Astrocyte (in vitro differentiated cells and primary cell): Measurements from ENCODE around the gene KLHL17. TPM values are rescaled to one million over a fixed set of nuclear protein-coding genes. Genes with fewer than 3 reads are reported as not detected.
A peak's percentile ranks its signal among the peaks of the same experiment; 100 is the strongest.

Experiments used
- DNase-seq: peaks from one replicate; pipeline ENCODE4 v3.0.0-alpha.2; 2010; ENCODE audit warnings: low read depth
- FAIRE-seq: peaks from 2 replicates; lab custom pipeline; 2011; peaks lifted over from hg19 to GRCh38; lab: Jason Lieb, UNC
- H2AFZ ChIP-seq: 2 replicates; pipeline ENCODE4 v1.6.0; 2012; ENCODE audit warnings: low read depth, low read length, inconsistent platforms
- H3K27ac ChIP-seq: 2 replicates; pipeline ENCODE4 v1.5.1; 2011; ENCODE audit warnings: low read depth, low read length, inconsistent platforms
- H3K27me3 ChIP-seq: 2 replicates; pipeline ENCODE4 v1.6.0; 2011; ENCODE audit warnings: low read length, inconsistent platforms; ENCODE audit not compliant: insufficient read depth
- H3K36me3 ChIP-seq: 2 replicates; pipeline ENCODE4 v1.5.1; 2011; ENCODE audit warnings: low read length, inconsistent platforms; ENCODE audit not compliant: insufficient read depth
- H3K4me1 ChIP-seq: 2 replicates; pipeline ENCODE4 v1.5.1; 2011; ENCODE audit warnings: low read length, inconsistent platforms; ENCODE audit not compliant: insufficient read depth
- H3K4me2 ChIP-seq: 2 replicates; pipeline ENCODE4 v1.6.0; 2012; ENCODE audit warnings: low read length, inconsistent platforms
- H3K4me3 ChIP-seq: 2 replicates; pipeline ENCODE4 v1.5.1; 2011; ENCODE audit warnings: low read depth, mild to moderate bottlenecking, low read length, inconsistent platforms; ENCODE audit not compliant: insufficient read depth
- H3K79me2 ChIP-seq: 2 replicates; pipeline ENCODE4 v1.6.0; 2012; ENCODE audit warnings: mild to moderate bottlenecking, low read length, inconsistent platforms; ENCODE audit not compliant: insufficient read depth
- H3K9ac ChIP-seq: 2 replicates; pipeline ENCODE4 v1.6.0; 2012; ENCODE audit warnings: mild to moderate bottlenecking, low read length, inconsistent platforms
- H3K9me3 ChIP-seq: 2 replicates; pipeline ENCODE4 v1.5.1; 2012; ENCODE audit warnings: low read depth, mild to moderate bottlenecking, low read length, inconsistent platforms; ENCODE audit not compliant: insufficient read depth
- H4K20me1 ChIP-seq: 2 replicates; pipeline ENCODE4 v1.6.0; 2012; ENCODE audit warnings: low read length, inconsistent platforms; ENCODE audit not compliant: insufficient read depth
- H3K27ac Mint-ChIP-seq: one replicate; pipeline ENCODE4 v1.8.0; 2021; ENCODE audit warnings: mild to moderate bottlenecking, mixed read lengths; ENCODE audit not compliant: unreplicated experiment
- H3K27me3 Mint-ChIP-seq: one replicate; pipeline ENCODE4 v1.8.0; 2021; ENCODE audit warnings: low read depth, mixed read lengths; ENCODE audit not compliant: unreplicated experiment
- H3K36me3 Mint-ChIP-seq: one replicate; pipeline ENCODE4 v1.8.0; 2021; ENCODE audit warnings: low read depth, mixed read lengths; ENCODE audit not compliant: unreplicated experiment
- H3K4me1 Mint-ChIP-seq: one replicate; pipeline ENCODE4 v1.8.0; 2021; ENCODE audit warnings: low read depth, mixed read lengths; ENCODE audit not compliant: unreplicated experiment
- H3K4me3 Mint-ChIP-seq: one replicate; pipeline ENCODE4 v1.8.0; 2021; ENCODE audit warnings: mild to moderate bottlenecking, moderate library complexity, mixed read lengths; ENCODE audit not compliant: unreplicated experiment
- H3K9me3 Mint-ChIP-seq: one replicate; pipeline ENCODE4 v1.8.0; 2021; ENCODE audit warnings: mild to moderate bottlenecking, mixed read lengths; ENCODE audit not compliant: unreplicated experiment
- CTCF ChIP-seq: IDR thresholded peaks from 2 replicates; pipeline ENCODE4 v1.5.1; 2011; ENCODE audit warnings: low read depth, mild to moderate bottlenecking, inconsistent platforms, low read length, moderate library complexity; ENCODE audit not compliant: insufficient read depth
- EZH2 ChIP-seq: IDR thresholded peaks from 2 replicates; pipeline ENCODE4 v1.6.1; 2012; ENCODE audit warnings: mild to moderate bottlenecking, low read length, inconsistent platforms; ENCODE audit not compliant: insufficient read depth
- total RNA-seq: library from RNA; stranded (reverse); gene quantifications from 2 replicates; pipeline ENCODE4 v1.2.1, GENCODE V29; 2021

KLHL17 gene
- total RNA-seq, 1 donor from 2014 or later, result 25.9 TPM

- peak overlapping the region; percentile 26 for H2AFZ ChIP-seq
- H3K4me2 ChIP-seq, result peak overlapping the region; percentile 75
- Mint-ChIP-seq H3K36me3 (peaks cover 5% of the 10 kb centered on the region), H3K9me3 (no peaks in the 10 kb centered on the region), H3K4me1 (peaks cover 6% of the 10 kb centered on the region), H3K4me3 (peak overlapping the region; percentile 72), H3K27ac (no peak overlapping the region), H3K27me3 (peaks cover 10% of the 10 kb centered on the region)
- no peaks in the 10 kb centered on the region for H3K27me3 ChIP-seq
- no peak overlapping the region for H3K27ac ChIP-seq
- FAIRE-seq, result no peak
- no peaks in the 10 kb centered on the region for H3K36me3 ChIP-seq
- no peak overlapping the region for H3K4me3 ChIP-seq
- no peak for DNase-seq
- TF ChIP-seq CTCF (no peak), EZH2 (no peak)
- H3K79me2 ChIP-seq, result no peaks in the 10 kb centered on the region
- H3K4me1 ChIP-seq, result peaks cover 42% of the 10 kb centered on the region
- H3K9me3 ChIP-seq, result no peaks in the 10 kb centered on the region
- peaks cover 23% of the 10 kb centered on the region for H4K20me1 ChIP-seq
- H3K9ac ChIP-seq, result peak overlapping the region; percentile 36
These were observed 19.3 kb upstream of the KLHL17 start for GRCh38 chr1:941015-941587.

- peaks cover 5% of the 10 kb centered on the region for H3K36me3 Mint-ChIP-seq
- Histone ChIP-seq H3K36me3 (no peaks in the 10 kb centered on the region), H3K27me3 (no peaks in the 10 kb centered on the region), H3K9me3 (no peaks in the 10 kb centered on the region), H4K20me1 (peaks cover 23% of the 10 kb centered on the region), H3K9ac (peak overlapping the region; percentile 38), H3K79me2 (no peaks in the 10 kb centered on the region), H3K4me1 (peaks cover 42% of the 10 kb centered on the region), H2AFZ (no peak overlapping the region), H3K4me3 (peak overlapping the region; percentile 5), H3K4me2 (peak overlapping the region; percentile 75), H3K27ac (no peak overlapping the region)
- H3K27me3 Mint-ChIP-seq, result peaks cover 8% of the 10 kb centered on the region
- H3K9me3 Mint-ChIP-seq, result no peaks in the 10 kb centered on the region
- FAIRE-seq (no peak), DNase-seq (peak; percentile 77)
- peak overlapping the region; percentile 72 for H3K4me3 Mint-ChIP-seq
- TF ChIP-seq EZH2, result peak; percentile 44
- TF ChIP-seq CTCF, result no peak
- no peak overlapping the region for H3K27ac Mint-ChIP-seq
- H3K4me1 Mint-ChIP-seq, result peaks cover 6% of the 10 kb centered on the region
These were observed 18.6 kb upstream of the KLHL17 start for GRCh38 chr1:941588-942383.

- H3K4me3 ChIP-seq, result peak overlapping the region; percentile 28
- H3K4me1 ChIP-seq, result peaks cover 42% of the 10 kb centered on the region
- no peak overlapping the region for H2AFZ ChIP-seq
- peaks cover 9% of the 10 kb centered on the region for H3K27me3 Mint-ChIP-seq
- peaks cover 6% of the 10 kb centered on the region for H3K4me1 Mint-ChIP-seq
- no peaks in the 10 kb centered on the region for H3K9me3 ChIP-seq
- TF ChIP-seq CTCF (no peak), EZH2 (no peak)
- DNase-seq (no peak), FAIRE-seq (no peak)
- no peaks in the 10 kb centered on the region for H3K9me3 Mint-ChIP-seq
- H3K27ac ChIP-seq, result no peak overlapping the region
- peaks cover 23% of the 10 kb centered on the region for H4K20me1 ChIP-seq
- H3K27ac Mint-ChIP-seq, result no peak overlapping the region
- H3K79me2 ChIP-seq, result no peaks in the 10 kb centered on the region
- H3K27me3 ChIP-seq, result no peaks in the 10 kb centered on the region
- H3K4me2 ChIP-seq, result peak overlapping the region; percentile 75
- H3K4me3 Mint-ChIP-seq, result no peak overlapping the region
- peaks cover 10% of the 10 kb centered on the region for H3K36me3 Mint-ChIP-seq
- H3K9ac ChIP-seq, result peak overlapping the region; percentile 46
- no peaks in the 10 kb centered on the region for H3K36me3 ChIP-seq
These were observed 18.0 kb upstream of the KLHL17 start for GRCh38 chr1:942411-942821.
